HG03108 (cell line): ENCODE data around the gene PLEKHO2.

ENCODE experiments used
- ATAC-seq: cut with Tn5 transposase; IDR thresholded peaks from one replicate; pipeline ENCODE4 v1.9.1; 2021; ENCODE audit warnings: moderate library complexity; ENCODE audit not compliant: unreplicated experiment

The PLEKHO2 gene

DNA sequence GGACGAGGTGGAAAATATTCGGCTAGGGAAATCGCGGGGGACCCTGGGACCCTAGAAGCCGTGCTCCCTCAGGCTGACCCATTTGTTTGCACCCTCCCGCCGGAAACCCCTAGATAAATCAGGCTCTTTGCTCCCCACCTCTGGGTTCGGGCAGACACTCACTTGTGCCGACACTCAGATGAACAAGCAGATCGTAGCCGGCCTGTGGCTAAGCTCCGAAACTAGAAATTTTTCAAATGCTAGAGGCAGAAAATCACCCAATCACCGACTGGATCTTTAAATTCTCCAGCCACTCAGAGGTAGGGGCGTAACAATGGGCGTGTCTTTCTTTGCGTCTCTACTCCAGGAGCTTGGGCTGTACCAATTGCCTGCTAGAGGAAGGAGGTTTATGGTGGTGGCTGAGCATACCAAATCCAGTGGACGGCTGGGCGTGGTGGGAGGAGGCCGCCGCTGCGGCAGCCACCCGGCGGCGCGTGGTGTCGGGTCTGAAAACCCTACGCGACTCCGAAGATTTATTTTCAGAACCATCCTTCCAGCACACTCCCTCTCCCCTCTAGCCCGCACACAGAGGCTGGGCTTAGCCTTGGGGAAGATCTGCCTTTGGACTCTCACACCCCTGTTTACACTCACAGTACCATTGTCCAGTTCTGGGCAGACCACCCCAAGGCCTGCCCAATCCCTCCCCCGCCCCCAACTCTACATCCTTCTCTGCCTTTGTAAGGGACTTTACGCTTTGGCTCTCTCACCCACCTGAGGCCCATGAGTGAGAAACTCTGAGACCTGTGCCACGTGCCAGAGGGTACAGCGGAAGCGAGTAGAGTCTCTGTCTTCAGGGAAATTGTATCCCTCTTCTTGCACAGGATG lies 16.1 kb upstream of the PLEKHO2 start, which contains the start of gene PIF1:
PIF1 (minus strand) TSS at position 217 of the 864 bp plus-strand sequence. CDS start 1,312 bp downstream, outside the sequence.
- peak; percentile 85 for ATAC-seq

- ATAC-seq = no peak
These were observed 12.7 kb upstream of the PLEKHO2 start for GRCh38 chr15:64828985-64829384.

GRCh38 chr15:64833690-64834089 lies 8.0 kb upstream of the PLEKHO2 start:
- ATAC-seq = no peak

- no peak for ATAC-seq
These were observed 5.6 kb upstream of the PLEKHO2 start for GRCh38 chr15:64836023-64836536.

- ATAC-seq = no peak
These were observed 4.2 kb upstream of the PLEKHO2 start for GRCh38 chr15:64837502-64837901.

DNA sequence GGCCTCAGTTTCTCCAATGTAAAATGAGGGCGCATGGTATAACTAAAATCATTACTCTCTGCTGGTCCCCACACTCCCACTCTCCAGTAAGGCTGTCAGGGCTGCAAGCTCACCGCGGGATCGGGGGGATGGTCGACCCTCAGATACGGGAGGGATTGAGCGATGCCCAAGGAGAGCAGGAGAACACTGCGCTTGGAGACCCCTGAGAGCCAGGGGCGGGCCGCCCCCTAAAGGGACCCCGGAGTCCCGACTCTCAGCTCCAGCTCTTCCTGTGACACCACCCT lies 713 bp upstream of the PLEKHO2 start:
- ATAC-seq = no peak

DNA sequence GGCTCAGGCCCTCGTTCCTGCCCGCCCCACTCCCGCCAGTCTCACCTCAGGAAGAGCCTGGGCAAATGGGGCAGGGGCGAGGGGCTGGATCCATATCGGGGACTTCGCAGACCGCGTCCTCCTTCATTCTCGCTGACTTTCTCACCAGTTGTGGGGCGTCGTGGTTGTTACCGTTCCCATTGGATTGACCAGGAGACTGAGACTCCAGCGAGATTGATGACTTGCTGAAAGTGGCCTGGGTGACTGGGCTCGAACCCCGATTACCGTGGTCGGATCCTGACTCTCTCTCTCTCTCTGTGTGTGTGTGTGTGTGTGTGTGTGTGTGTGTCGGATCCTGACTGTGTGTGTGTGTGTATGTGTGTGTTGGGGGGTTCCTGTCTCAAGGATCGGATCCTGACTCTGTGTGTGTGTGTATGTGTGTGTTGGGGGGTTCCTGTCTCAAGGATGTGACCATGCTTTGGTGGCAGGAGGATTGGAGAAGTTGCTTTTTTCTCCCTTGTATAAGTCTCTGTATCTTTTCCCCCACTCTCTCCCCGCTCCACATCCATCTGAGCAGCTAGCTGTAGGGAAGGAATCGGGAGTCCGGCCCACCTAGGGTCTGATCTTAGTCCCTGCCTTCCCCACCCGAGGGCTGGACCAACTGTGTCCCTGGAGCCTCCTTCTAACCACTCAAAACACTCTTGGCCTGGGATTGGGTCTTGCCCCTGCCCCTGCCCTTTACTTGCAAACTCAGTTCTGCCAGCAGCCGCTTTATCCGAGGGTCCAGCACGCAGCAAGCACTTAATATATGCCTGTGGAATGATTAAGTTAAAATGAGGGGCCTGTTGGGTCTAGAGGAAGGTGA lies 603 bp downstream of the PLEKHO2 start:
- ATAC-seq = no peak

DNA sequence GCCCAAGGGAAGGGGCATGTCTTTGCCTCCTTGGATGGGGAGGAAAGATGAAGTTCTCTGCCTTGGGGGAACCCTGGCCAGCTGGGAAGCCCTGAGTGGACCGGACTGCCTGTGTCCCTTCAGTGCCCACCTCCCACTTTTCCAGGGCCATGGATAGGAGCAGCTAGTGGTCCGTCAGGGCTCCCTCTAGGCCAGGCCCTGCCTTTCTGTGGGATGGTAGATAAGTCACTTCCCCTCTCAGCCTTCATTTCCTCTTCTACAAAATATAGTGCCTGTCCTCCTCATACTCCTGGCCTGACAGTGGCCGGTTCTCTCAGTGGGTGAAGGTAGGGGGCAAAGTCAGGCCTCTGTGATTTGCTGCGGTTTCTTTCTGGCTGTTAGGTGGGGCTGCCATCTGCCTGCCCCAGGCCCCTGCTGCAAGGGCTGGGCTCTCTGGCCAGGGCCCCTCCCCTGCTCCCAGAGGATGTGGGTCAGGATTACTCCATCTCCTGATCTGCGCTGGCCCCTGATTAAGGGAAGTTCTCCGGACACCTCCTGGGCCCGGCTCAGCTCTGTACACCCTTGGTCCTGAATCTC lies 1.4 kb downstream of the PLEKHO2 start:
- ATAC-seq = no peak

DNA sequence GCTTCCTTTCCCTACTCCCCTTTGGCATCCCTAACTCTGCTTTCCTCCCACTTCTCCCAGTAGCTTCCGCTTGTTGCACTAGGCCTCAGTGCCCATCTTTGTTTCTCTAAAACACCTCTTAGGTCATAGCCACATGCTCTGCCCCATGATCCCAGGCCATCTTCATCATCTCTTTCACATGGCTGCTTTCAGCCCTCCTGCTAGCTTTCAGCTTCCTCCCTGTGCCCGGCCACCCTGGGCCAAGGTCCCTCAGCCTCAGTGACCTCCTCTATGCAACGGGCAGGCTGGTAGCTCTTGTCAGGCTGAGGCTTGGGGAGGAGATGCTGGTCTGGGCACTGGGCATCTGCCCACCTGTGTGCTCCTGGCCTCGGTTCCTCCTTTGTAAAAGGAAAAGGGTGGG lies 2.3 kb downstream of the PLEKHO2 start:
- no peak for ATAC-seq

- no peak for ATAC-seq
These were observed 2.9 kb downstream of the PLEKHO2 start for GRCh38 chr15:64844576-64845145.

DNA sequence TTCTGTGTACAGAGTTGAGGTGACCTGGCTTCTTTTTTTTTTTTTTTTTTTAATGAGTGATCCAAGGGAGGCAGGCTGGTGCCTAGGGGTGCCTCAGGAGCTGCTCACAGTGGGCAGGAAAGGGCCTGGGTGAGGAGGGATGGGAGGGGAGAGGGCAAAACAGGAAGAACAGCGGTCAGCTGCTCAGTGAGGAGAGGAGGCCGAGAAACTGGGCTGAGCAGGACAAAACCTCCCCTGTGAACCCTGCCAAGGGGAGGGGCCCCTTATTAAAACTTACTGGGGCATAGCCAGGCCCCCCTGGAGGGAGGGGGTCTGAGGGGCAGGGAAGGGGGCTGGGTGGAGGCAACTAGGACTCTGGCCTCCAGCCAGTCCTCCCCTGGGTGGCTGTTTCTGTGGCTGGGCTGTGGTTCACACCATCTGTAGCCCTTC lies 3.5 kb downstream of the PLEKHO2 start:
- ATAC-seq = no peak

- no peak for ATAC-seq
These were observed 4.3 kb downstream of the PLEKHO2 start for GRCh38 chr15:64845831-64846595.

- no peak for ATAC-seq
These were observed 5.3 kb downstream of the PLEKHO2 start for GRCh38 chr15:64847016-64847415.

- no peak for ATAC-seq
These were observed 5.7 kb downstream of the PLEKHO2 start for GRCh38 chr15:64847448-64847847.

DNA sequence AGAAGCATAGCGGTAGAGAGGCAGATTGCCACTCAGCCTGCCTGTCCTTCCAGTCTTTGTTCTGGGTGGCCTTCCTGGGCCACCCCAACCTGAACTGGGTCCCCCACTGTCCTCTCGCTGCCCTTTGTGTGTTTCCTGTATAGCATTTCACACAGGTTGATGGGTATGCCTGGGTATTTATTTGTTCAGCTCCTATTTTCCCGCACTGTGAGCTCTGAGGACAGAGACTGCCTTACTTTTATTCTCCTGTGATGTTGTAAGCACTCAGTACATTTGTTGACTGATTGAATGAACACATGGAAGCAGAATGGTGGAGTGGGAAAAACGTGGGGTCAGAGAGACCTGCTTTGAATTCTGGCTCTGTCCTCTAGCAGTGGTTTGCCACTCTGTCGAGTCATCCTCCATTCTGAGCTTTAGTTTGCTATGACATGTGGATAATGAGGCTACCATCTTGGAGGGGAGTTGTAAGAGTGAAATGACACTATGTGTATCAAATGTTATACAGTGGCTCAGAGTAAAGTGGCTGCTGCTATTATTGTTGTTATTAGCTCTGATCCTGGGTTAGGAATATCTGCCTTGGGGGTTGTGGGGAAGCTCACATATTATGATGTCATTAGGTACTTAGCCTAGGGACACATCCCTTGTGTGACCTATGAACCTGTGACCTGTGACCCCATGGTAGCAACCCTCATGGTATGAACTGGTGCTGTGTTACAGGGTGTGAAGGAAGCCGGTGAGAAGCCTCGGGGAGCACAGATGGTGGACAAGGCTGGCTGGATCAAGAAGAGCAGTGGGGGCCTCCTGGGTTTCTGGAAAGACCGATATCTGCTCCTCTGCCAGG lies 6.4 kb downstream of the PLEKHO2 start:
- ATAC-seq = no peak

- no peak for ATAC-seq
These were observed 9.2 kb downstream of the PLEKHO2 start for GRCh38 chr15:64850778-64851502.

DNA sequence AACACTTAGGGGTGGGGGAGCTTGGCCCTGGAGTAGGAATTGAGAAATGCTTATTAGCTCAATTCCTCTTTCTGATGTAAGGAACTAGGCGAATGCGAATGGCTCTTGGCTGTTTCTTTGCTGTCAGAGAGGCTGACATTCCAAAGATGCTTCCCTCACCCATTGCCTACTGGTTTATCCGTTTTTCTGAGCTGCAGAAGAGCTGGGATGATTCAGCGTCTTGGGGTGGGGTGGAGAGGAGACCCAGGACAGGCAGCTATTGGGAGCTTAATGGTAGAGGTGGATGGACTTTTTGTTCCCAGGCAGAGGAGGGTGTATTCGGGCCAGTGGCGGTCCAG lies 9.8 kb downstream of the PLEKHO2 start:
- ATAC-seq = no peak

DNA sequence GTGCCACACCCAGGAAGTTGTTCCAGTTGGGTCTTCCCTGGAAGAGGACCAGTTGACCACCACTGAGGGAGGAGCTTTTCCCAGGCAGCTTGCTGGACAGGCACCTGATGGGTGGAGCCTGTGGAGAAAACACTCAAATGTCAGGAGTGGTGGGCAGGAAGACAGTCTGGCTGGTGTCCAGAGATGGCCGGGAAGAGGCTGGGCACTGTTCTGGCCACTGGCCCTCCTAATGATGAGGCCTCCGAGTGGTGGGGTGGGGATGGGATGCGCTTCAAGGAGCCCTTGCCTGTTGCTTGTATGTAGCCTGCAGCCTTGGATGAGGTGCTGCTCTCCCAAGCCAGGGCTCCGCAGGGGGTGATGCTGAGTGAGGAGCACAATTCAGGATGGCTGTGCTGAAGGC lies 12.3 kb downstream of the PLEKHO2 start:
- ATAC-seq = no peak

- ATAC-seq = no peak
These were observed 12.8 kb downstream of the PLEKHO2 start for GRCh38 chr15:64854526-64854925.
